ENCODE results near the gene DHRS7B.
"Not testable (repeated sequence)": the region's sequence is repeated elsewhere in the genome, so short reads cannot be mapped to it uniquely, and the experiment has no call there.

The DHRS7B gene, protein sequence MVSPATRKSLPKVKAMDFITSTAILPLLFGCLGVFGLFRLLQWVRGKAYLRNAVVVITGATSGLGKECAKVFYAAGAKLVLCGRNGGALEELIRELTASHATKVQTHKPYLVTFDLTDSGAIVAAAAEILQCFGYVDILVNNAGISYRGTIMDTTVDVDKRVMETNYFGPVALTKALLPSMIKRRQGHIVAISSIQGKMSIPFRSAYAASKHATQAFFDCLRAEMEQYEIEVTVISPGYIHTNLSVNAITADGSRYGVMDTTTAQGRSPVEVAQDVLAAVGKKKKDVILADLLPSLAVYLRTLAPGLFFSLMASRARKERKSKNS

DNA sequence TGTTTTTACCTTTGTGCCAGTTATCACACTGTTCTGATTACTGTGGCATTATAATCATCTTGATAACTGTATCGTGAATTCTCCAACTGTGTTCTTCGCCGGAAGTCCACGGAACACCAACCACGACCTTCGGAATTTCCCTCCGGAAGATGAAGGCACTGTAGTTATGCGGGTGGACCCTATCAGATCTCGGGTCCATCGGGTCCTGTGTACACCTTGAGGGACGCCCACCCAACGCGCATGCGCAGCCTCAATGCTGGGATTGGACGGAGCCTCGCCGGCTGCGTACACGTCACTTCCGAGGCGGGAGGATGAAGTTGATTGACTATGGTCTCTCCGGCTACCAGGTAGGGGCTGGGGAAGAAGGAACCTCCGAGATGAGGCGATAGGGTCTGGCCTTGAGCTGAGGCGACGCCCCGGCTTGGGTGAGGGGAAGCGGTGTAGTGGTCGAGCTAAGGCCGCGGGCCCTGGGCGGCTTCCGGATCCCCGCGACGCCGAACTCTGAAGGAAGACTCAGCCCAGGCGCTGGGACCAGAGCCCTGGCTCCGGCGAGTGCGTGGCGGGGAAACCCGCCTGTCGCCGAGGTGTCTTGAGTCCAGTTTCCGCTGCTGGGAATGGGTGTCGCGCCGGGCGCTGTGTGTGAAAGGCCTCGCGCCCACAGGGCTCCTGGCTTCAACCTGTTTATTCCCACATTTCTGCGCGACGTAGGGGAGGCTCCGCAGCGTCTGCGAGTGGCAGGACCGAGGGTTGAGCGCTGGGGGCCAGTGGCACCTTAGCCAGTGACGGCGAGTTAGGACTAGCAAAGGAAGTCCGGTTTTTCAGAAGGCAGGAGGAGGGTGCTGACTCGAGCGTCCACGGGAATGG lies at the start of gene DHRS7B:
Gene DHRS7B, plus strand, starts transcription at position 320 of the 864 bp plus-strand sequence. Its CDS starts 8 bp downstream, at position 328.
- peak; percentile 96 to 98 for DNase-seq

DNA sequence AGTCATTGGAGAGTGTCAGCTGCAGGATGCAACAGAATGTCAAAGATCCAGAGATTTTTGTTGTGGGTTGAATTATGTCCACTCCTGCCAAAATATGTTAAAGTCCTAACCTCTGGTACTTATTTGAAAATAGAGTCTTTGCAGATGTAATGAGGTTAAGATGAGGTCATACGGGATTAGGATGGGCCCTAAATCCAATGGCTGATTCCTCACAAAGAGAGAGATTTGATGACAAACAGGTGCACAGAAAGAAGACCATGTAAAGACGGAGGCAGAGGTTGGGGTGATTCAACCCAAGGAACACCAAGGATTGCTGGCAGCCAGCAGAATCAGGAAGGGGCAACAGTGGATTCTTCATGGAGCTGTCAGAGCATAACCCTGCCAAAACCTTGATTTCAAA lies 49.5 kb upstream of the DHRS7B start:
- DNase-seq, result no peak

DNA sequence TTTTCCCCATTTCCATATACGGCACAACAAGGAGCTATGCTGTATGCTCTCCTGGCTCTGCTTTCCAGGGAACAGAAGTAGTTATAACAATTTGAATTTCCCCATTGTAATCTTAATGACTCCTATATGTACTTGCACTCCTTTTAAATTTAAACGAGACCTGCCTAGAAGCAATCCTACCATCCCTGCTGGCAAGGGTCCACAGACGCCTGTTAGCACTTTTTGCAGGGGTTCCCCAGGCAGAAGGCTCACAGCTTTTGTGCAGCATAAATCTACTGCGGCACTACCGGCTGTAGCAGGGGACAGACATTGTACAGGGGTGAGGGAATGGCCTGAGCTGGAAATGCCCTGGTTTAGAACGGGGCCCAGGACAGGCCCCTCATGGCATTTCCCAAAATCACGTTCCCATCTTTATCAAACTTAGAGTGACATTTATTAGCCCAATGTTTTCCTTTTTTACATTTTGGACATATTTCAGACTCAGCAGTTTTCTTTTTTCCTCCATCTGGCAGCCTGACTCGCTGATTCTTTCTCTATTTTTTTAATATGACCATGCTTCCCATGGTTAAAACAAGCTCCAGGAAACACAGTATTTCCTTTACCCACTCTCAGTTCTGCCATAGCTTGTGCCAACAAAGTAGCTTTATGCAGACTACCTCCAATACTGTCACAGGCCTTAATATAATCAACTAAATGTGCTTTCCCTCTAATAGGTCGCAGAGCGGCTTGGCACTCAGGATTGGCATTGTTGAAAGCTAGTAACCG lies 48.6 kb upstream of the DHRS7B start:
- DNase-seq, result no peak

DNA sequence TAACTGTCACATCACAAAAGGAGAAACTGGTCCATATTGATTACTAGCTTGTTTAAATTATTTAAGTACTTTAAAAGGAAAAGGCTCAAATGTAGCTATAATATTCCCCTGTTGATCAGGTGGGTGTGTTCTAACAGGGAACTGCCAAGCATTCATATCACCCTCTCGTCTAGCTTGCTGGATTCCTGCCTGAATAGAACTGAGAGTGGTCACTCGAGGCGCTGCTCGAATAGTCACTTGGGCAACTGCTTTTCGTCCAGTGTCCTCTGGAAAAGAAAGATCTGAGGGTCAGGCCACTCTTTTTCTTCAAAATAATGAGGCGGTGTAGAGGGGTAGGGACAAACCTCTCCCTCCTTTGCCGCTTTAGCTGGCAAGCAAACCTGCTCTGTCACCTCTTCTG lies 47.6 kb upstream of the DHRS7B start:
- no peak for DNase-seq

DNA sequence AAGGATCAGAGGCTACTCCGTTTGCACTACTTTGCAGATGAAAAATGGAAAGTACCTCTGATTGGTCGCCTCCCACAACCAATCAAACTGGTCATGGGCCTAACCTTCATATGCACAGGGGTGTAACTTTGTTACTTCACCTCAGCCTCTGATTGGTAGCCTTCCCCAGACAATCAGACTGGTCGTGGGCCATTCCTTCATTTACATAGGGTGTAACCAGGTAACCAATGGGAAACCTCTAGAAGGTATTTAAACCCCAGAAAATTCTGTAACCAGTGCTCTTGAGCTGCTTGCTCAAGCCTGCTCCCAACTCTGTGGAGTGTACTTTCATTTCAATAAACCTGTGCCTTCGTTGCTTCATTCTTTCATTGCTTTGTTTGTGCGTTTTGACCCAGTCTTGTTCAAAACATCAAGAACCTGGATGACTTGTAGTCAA lies 44.7 kb upstream of the DHRS7B start:
- no peak for DNase-seq

DNA sequence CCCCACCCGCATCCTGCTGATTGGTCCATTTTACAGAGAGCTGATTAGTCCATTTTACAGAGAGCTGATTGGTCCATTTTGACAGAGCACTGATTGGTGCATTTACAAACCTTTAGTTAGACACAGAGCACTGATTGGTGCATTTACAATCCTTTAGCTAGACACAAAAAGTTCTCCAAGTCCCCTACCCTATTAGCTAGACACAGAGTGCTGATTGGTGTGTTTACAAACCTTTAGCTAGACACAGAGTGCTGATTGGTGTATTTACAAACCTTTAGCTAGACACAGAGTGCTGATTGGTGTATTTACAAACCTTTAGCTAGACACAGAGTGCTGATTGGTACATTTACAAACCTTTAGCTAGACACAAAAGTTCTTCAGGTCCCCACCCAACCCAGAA lies 41.5 kb upstream of the DHRS7B start:
- not testable (repeated sequence) for DNase-seq

DNA sequence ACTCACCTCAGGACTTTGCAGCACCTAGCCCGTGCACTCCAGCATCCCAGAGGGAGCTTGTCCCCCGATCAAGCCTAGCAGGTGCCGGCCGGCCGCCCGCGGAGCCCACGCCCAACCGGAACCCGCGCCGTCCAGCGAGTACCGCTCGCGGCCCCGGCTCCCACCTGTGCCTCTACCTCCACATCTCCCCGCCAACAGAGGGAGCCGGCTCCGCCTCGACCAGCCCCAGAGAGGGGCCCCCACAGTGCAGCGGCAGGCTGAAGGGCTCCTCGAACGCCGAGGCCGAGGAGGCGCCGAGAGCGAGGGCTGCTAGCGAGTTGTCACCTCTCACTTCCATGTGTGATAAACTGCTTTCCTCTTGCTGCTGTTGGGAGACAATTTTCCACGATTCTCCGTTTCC lies 41.1 kb upstream of the DHRS7B start:
- DNase-seq, result no peak

DNA sequence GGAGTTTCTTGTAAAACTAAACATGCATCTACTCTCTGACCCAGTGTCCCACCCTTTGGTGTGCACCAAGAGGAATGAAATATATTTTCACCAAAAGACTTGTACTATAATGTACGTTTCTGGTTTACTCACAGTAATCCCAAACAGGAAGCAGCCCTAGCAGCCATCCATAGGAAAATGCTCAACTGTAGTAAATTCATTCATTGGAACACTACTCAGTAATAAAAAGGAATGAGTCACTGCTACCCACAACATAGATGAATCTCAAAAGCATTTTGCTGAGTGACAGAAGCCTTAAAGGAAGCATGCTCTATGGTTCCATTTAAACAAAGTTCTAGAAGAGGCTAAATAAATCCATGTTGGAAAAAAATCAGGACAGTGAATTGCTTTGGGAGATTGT lies 37.6 kb upstream of the DHRS7B start:
- DNase-seq, result no peak

DNA sequence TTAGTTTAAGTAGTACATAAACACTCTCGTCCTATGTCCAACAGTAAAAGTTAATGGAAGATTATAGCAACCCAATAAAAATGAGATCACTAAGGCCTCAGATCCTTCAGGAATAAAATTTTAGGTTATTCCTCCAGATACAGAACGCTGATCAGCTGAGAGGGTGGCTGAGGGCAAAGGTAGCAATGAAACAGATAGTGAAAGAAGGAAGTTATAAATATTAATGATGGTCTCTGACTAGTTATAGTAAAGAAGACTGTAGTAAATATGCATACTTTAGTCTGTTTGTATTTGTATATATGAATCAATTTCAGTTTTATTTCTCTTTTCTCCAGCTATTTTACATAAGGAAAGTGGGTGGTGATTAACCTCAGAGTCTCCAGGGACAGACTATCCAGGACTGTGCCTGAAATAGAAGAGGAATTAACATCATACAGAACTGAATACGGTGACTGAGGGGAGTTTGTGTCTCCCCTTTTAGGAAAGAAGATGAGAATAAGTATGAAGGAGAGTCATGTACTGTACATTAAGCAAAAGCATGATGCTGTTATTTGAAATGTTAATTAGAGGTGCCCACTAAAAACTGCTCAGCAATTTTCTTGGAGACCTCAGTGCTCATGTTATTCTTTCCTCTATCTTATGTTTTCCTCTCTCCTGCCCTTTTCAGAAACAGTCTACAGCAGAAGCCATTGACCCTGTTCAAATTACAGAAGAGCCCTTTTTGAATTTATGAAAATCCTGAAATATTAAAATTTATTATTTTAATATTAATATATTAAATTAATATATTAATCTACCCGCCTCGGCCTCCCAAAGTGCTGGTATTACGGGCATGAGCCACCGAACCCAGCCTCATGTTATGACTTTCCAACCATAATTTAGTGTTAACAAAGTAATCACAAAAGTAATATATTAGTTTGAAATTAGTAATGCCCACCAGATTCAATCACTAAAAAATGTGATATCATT lies 36.5 kb upstream of the DHRS7B start:
- DNase-seq, result no peak

DNA sequence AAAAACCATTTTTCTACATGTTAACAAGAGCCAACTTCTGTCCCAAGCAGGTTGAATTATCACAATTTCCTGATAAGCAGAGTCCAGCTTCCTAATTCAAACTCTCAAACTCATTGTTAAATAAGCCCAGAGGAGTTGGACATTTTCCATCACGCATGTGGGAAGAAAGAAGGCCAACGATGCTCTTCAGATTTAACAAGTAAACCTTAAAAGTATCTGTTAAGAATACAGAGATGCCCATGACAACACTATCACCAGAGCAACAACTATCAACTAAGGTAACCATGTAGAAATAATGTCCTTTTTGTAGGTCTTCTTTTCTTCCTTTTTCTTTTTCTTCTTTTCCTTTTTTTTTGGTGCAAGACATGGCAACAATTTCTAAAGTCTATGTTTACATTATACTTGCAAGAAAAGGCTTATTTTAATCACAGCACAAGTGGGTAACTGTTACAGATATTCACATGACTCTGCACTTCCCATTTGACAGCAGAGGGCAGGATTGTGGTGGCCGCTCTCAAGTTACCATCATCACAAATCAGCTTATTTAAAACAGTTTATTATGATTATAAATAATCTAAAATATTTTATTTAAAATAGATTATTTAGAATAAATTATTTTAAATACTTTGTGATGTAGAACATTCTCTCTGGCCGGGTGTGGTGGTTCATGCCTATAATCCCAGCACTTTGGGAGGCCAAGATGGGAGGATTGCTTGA lies 35.7 kb upstream of the DHRS7B start:
- DNase-seq, result no peak

DNA sequence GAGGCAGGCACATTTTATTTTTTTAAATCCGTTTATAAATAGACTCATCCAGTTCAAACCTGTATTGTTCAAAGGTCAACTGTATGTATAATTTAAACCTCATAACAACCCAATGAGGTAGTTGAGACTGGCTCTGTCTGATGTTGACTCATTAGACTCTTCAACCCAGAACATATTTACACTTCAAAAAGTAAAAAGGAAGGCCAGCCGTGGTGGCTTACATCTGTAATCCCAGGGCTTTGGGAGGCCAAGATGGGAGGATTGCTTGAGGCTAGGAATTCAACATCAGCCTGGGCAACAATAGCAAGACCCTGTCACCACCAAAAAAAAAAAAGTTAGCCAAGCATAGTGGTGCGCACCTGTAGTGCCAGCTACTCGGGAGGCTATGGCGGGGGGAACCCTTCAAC lies 32.5 kb upstream of the DHRS7B start:
- DNase-seq, result no peak

DNA sequence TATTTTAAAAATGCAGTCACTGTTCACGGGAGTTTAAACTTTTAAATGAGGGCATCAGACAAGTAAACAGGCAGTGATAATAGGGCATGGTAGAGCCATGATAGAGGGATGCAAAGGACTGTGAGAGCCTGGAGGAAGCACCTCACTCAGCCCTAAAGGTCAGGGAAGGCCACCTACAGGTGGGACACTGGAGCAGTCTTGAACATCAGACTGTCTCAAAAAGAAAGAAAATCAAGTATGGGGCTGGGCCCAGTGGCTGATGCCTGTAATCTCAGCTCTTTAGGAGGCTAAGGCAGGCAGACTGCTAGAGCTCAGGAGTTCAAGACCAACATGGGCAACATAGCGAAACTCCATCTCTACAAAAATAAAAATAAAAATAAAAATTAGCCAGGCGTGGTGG lies 31.0 kb upstream of the DHRS7B start:
- DNase-seq, result no peak

DNA sequence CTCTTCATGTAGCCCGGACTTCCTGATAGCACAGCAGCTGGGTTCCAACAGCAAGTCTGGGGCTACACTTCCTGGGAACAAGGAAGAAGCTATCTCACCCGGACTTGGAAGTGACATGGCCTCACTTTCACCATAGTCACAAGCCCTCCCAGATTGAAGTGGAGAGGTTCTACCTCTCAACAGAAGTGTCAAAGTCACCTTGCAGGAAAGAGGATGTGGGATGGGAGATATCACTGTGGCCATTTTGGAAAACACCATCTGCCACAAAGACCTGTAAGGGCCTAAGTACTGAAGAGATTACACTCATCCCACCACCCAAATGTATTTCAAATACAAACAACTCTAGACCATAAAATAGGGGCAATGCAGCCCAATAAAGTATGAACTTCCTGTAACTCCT lies 29.9 kb upstream of the DHRS7B start:
- no peak for DNase-seq

DNA sequence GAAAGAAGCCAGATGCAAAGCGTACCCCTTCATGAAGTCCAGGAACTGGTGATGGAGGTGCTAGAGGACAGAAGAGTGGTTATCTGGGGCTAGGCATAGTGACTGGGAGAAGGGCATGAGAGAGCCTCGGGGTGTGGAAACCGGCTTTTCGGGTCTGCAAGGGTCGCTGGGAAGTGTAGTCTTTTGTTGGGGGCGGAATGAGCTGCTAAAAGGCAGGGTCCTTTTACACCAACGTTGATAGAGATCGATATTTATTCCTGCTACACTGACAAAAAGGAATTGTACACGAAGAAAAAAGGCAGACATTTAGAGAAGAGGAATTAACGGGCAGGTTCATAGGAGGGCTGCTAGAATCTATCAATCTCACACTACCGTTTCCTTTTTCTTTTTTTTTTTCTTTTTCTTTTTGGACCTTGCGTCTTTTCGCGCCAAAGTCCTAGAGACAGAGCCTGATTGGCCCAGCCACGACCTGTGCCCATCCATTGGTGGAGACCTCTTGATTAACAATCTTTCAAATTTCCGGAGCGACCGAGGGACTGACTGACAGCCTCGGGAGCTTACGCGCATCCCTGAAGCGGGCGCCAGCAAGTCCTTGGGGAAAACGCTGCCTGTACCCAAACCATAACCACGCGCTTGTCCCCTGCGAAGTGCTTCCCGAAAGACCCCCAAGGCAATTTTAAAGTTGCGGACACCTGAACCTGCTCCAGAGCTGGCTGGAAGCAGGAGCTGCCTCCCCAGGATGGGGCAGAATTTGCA lies 27.7 kb upstream of the DHRS7B start:
- peak; percentile 65 to 71 for DNase-seq

DNA sequence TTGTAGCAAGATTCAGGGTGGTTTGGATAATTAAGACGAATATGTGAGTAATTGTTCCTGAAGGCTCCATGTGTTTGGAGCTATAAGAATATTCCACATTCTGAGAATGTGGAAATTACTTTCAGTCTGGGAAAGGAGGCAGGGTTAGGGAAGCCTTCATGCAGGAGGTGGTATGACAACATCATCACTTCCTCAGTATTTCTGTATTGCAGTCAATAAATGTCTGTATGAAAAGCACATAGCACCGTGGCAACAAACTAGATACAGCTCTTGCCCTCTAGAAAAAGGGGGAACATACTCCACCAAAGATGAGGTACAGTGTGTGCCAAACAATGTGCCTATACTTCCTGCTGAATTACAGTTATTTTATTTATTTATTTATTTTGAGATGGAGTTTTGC lies 26.1 kb upstream of the DHRS7B start:
- no peak for DNase-seq

DNA sequence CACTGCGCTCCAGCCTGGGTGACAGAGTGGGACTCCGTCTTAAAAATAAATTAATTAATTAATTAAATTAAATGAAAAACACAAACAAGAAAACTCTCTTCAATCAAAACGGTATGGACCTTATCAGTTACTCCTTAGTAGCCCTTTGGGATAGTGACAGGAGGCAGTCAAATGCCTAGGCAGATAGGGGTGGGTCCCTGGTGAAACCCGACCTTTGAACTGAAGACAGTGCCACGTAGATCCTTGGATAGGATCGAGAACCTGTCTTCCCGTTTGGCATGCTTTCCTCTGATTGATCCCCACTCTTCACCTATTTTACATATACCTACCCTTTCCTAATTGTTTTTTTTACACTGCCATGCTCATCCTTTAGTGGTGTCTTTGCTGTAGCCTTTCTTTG lies 22.2 kb upstream of the DHRS7B start:
- DNase-seq, result no peak

DNA sequence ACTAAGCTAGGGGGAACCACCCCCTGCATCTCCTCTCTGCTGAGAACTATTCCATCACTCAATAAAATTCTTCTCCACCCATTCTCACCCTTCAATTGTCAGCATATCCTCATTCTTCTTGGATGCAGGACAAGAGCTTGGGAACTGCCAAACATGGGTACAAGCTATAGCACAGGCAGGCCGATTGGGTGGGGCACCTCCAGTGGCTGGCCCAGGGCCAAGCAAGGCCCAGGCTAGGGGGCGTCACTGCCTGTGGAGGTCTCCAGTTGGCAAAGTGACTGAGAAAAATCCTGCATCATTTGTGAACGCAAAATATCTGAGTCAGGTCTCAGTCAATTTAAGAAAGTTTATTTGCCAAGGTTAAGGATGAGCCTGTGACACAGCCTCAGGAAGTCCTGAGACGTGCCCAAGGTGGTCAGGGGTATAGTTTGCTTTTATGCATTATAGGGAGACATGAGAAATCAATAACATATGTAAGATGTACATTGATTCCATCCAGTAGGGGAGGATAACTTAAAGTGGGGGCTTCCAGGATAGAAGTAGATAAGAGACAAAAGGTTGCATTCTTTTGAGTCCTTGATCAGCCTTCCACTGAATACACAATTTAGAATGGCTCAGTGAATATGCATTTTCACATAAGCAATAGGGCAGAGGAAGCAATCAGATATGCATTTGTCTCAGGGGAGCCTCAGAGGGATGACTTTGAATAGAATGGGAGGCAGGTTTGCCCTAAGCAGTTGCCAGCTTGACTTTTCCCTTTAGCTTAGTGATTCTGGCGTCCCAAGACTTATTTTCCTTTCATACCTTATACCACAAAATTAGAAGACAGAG lies 21.5 kb upstream of the DHRS7B start:
- DNase-seq, result no peak

DNA sequence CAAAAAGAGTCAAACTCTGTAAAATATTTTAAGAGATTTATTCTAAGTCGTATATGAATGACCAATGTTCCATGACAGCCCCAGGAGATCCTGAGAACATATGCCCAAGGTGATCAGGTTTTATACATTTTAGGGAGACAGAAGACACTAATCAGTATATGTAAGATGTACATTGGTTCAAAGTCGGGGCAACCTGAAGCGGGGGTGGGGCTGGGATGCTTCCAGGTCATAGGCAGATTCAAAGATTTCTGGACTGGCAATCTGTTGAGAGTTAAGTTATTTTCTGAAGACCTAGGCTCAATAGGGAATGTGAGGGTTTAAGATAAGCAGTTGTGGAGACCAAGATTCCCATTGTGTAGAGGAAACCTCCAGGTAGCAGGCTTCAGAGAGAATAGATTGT lies 20.4 kb upstream of the DHRS7B start:
- no peak for DNase-seq

DNA sequence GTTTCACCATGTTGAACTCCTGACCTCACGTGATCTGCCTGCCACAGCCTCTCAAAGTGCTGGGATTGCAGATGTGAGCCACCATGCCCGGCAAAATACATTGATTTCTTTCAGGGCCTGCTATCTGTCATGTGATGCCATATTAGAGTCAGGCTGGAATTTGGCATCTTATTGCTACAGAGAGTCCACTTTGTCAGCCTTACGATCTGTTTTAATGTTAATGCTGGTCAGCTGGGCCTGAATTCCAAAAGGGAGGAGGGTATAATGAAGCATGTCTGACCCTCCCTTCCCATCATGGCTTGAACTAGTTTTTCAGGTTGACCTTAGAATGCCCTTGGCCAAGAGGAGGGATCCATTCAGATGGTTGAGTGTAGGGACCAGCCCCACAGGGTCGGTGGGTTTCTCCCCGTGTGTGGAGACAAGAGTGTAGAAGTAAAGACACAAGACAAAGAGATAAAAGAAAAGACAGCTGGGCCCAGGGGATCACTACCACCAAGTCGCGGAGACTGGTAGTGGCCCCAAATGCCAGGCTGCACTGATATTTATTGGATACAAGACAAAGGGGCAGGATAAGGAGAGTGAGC lies 19.6 kb upstream of the DHRS7B start:
- not testable (repeated sequence) for DNase-seq

All from CD4-positive, alpha-beta T cell treated with Interleukin-1 beta for 1 hour (primary cell).